Measurements from ENCODE around the gene LAD1.

DNA sequence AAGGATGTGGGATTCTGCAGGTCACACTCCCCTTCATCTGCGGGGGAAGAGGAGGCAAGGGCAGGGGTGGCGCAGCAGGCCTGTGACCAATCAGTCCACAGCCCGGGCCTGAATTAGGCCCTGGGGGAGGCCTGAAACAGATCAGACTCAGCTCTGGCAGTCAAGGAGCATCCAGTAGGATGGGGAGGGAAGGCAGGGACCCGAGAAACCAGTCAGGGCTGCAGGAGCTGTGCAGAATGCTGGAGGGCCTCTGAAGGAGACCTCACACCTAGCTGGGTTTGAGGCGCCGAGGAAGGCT lies 34.4 kb downstream of the LAD1 start:
- TF ChIP-seq CTCF (IDR thresholded peaks at IDR 0.05) (no peak), EZH2 (IDR thresholded peaks at IDR 0.05; ENCODE audit: borderline replicate concordance, insufficient read depth, low read depth, low read length, poor library complexity, severe bottlenecking) (no peak)

Data from B cell (primary cell).